ENCODE measurements around the gene MIS12. TPM values are rescaled to one million over a fixed set of nuclear protein-coding genes. Genes with fewer than 3 reads are reported as not detected.

MIS12 gene
- total RNA-seq, 1 experiment from 2014 or later, result 22.6 TPM

GRCh38 chr17:5486206-5487124 lies at the start of gene MIS12 (continued):
- no peak for TF ChIP-seq CTCF (IDR thresholded peaks at IDR 0.05)
- TF ChIP-seq NR2C2 (CRISPR knock-in tag; IDR thresholded peaks at IDR 0.05), result no peak
- no peak for TF ChIP-seq AFF4 (CRISPR knock-in tag; IDR thresholded peaks at IDR 0.05; ENCODE audit: borderline replicate concordance)
- TF ChIP-seq E2F4 (CRISPR knock-in tag; IDR thresholded peaks at IDR 0.05; ENCODE audit: borderline replicate concordance, low read depth), result peak; percentile 74; the same call in 1 of the 2 replicates
- TF ChIP-seq JUN (CRISPR knock-in tag; IDR thresholded peaks at IDR 0.05), result no peak
- TF ChIP-seq USF1 (CRISPR knock-in tag; IDR thresholded peaks at IDR 0.05), result peak; percentile 12
- 0 out of 2 replicates have a peak, but pooled peaks have one; percentile 71 for TF ChIP-seq ZNF512 (CRISPR knock-in tag; IDR thresholded peaks at IDR 0.05; ENCODE audit: borderline replicate concordance)
- no peak for TF ChIP-seq ZNF281 (CRISPR knock-in tag; IDR thresholded peaks at IDR 0.05)
- no peak for TF ChIP-seq E2F1 (CRISPR knock-in tag; IDR thresholded peaks at IDR 0.05)
- TF ChIP-seq SMAD3 (CRISPR knock-in tag; IDR thresholded peaks at IDR 0.05; ENCODE audit: borderline replicate concordance), result no peak
- TF ChIP-seq ZNF416 (CRISPR knock-in tag; IDR thresholded peaks at IDR 0.05), result peak; percentile 65; the same call in 1 of the 2 replicates
- 0 out of 2 replicates have a peak, but pooled peaks have one; percentile 55 for TF ChIP-seq HMGXB4 (CRISPR knock-in tag; IDR thresholded peaks at IDR 0.05)
- no peak for TF ChIP-seq FOXJ3 (CRISPR knock-in tag; IDR thresholded peaks at IDR 0.05; ENCODE audit: borderline replicate concordance)
- TF ChIP-seq JAZF1 (CRISPR knock-in tag; IDR thresholded peaks at IDR 0.05), result no peak
- no peak for TF ChIP-seq GRHL2 (CRISPR knock-in tag; IDR thresholded peaks at IDR 0.05; ENCODE audit: insufficient replicate concordance, severe bottlenecking)
- TF ChIP-seq HMGA2 (CRISPR knock-in tag; IDR thresholded peaks at IDR 0.05), result no peak
- TF ChIP-seq ATF6 (CRISPR knock-in tag; IDR thresholded peaks at IDR 0.05), result no peak
- no peak for TF ChIP-seq ZNF263 (CRISPR knock-in tag; IDR thresholded peaks at IDR 0.05; ENCODE audit: low read depth)
- peak; percentile 76; the same call in 1 of the 2 replicates for TF ChIP-seq ATF1 (CRISPR knock-in tag; IDR thresholded peaks at IDR 0.05)
